Measurements from ENCODE around the gene PPY. TPM values are rescaled to one million over a fixed set of nuclear protein-coding genes. Genes with fewer than 3 reads are reported as not detected.
"Not testable (repeated sequence)": the region's sequence is repeated elsewhere in the genome, so short reads cannot be mapped to it uniquely, and the experiment has no call there.

The PPY gene
- total RNA-seq, 3 donors from 2014 or later, result not detected

GRCh38 chr17:43932357-43932756 lies 9.9 kb downstream of the PPY start:
- no peak overlapping the region for H3K27ac ChIP-seq
- intact Hi-C loops (cut with DNase I; ENCODE audit: low total_unique reads), result no loop called here

DNA sequence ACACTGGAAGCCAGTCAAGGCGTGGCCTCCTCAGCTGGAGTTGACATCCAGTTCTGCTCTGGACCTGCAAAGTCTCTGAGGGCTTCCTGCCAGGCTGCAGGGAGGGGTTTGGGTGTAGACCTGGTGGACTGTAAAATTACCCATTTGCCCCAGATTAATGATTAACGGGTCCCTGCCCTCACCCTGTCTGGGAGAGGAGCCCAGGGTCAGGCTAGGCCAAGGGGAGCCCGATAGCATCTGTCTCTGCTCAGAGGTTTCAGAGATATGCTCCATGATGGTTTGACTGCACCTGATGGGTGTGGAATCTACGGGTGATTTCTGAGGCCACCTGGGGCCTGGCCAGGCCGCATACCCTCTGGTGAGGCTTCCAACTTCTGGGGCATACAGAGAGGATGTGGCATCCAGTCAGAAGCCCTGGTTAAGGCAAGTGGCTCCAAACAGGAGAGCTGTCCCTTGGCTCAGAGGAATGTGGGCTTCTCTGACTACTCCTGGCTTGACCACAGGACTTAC lies 11.2 kb downstream of the PPY start:
- no peaks in the 10 kb centered on the region for H3K4me1 ChIP-seq
- H3K9me3 ChIP-seq, result no peaks in the 10 kb centered on the region
- H3K27ac ChIP-seq, result no peak overlapping the region
- no peak for DNase-seq (ENCODE audit: low spot score in 2 of 2)
- no peaks in the 10 kb centered on the region for H3K36me3 ChIP-seq
- H3K27me3 ChIP-seq, result no peaks in the 10 kb centered on the region
- TF ChIP-seq POLR2AphosphoS5 (IDR thresholded peaks at IDR 0.05) (no peak), POLR2A (IDR thresholded peaks at IDR 0.05) (no peak)
- TF ChIP-seq, protein P1, sequence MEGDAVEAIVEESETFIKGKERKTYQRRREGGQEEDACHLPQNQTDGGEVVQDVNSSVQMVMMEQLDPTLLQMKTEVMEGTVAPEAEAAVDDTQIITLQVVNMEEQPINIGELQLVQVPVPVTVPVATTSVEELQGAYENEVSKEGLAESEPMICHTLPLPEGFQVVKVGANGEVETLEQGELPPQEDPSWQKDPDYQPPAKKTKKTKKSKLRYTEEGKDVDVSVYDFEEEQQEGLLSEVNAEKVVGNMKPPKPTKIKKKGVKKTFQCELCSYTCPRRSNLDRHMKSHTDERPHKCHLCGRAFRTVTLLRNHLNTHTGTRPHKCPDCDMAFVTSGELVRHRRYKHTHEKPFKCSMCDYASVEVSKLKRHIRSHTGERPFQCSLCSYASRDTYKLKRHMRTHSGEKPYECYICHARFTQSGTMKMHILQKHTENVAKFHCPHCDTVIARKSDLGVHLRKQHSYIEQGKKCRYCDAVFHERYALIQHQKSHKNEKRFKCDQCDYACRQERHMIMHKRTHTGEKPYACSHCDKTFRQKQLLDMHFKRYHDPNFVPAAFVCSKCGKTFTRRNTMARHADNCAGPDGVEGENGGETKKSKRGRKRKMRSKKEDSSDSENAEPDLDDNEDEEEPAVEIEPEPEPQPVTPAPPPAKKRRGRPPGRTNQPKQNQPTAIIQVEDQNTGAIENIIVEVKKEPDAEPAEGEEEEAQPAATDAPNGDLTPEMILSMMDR (IDR thresholded peaks at IDR 0.05), result no peak
- intact Hi-C loops (cut with DNase I; ENCODE audit: low total_unique reads), result no loop called here
- no peak overlapping the region for H3K4me3 ChIP-seq

More at GRCh38 chr17:43932357-43932756, 9.9 kb downstream of the PPY start:
- Histone ChIP-seq H3K9me3 (no peaks in the 10 kb centered on the region), H3K4me3 (no peak overlapping the region), H3K27me3 (peaks cover 0 to 2% of the 10 kb centered on the region in 2 donors), H3K36me3 (no peaks in the 10 kb centered on the region), H3K4me1 (no peaks in the 10 kb centered on the region)
- TF ChIP-seq POLR2A (IDR thresholded peaks at IDR 0.05), result no peak
- TF ChIP-seq, protein P1 (IDR thresholded peaks at IDR 0.05), result no peak
- no peak for TF ChIP-seq POLR2AphosphoS5 (IDR thresholded peaks at IDR 0.05)
- DNase-seq (ENCODE audit: low spot score in 2 of 2), result no peak

- H3K27ac ChIP-seq, result no peak overlapping the region
- H3K9me3 ChIP-seq, result no peaks in the 10 kb centered on the region
- H3K4me1 ChIP-seq, result no peaks in the 10 kb centered on the region
- no peaks in the 10 kb centered on the region for H3K27me3 ChIP-seq
- intact Hi-C loops (cut with DNase I; ENCODE audit: low total_unique reads), result no loop called here
- H3K4me3 ChIP-seq, result no peak overlapping the region
- no peaks in the 10 kb centered on the region for H3K36me3 ChIP-seq
- TF ChIP-seq POLR2A (IDR thresholded peaks at IDR 0.05) (no peak), POLR2AphosphoS5 (IDR thresholded peaks at IDR 0.05) (no peak)
- TF ChIP-seq, protein P1 (IDR thresholded peaks at IDR 0.05), result no peak
- no peak for DNase-seq (ENCODE audit: low spot score in 2 of 2)
These were observed 13.7 kb downstream of the PPY start for GRCh38 chr17:43928609-43929008.

DNA sequence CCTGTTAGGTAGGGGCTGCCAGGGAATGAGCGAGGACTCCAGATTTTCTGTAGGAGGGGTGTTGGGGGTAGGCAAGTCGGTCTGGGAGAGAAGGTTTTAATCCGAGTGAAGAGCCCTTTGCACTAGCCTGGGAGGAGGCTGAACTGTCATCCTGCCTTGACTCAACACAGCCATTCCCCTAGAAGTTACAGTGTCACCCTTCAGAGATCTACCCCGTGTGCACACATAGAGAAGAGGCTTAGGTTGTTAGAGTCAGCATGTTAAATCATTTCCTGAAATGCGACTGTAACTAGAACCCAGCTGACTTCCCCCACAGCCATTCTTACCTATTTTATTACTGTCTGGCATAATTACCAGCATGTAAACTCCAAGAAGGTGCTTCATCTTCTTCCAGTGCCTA lies 14.3 kb downstream of the PPY start:
- H3K9me3 ChIP-seq, H3K27me3 ChIP-seq: not testable (repeated sequence)
- H3K4me3 ChIP-seq, result peak overlapping the region; percentile 27 to 62 (median 52)

GRCh38 chr17:43927060-43927864 lies 15.0 kb downstream of the PPY start:
- TF ChIP-seq, protein P1 (IDR thresholded peaks at IDR 0.05), result no peak
- TF ChIP-seq POLR2A (IDR thresholded peaks at IDR 0.05) (no peak), POLR2AphosphoS5 (IDR thresholded peaks at IDR 0.05) (no peak)
- H3K27me3 ChIP-seq, result no peaks in the 10 kb centered on the region
- DNase-seq (ENCODE audit: low spot score in 2 of 2), result no peak
- no peak overlapping the region for H3K27ac ChIP-seq
- H3K4me1 ChIP-seq, result no peaks in the 10 kb centered on the region
- no peaks in the 10 kb centered on the region for H3K9me3 ChIP-seq
- peak overlapping the region; percentile 27 to 62 (median 52) for H3K4me3 ChIP-seq
- intact Hi-C loops (cut with DNase I; ENCODE audit: low total_unique reads), result no loop called here
- no peaks in the 10 kb centered on the region for H3K36me3 ChIP-seq

More for the DNA sequence above, 14.3 kb downstream of the PPY start:
- intact Hi-C loops (cut with DNase I; ENCODE audit: low total_unique reads); DNase-seq (ENCODE audit: low spot score in 2 of 2); H3K27ac ChIP-seq; H3K36me3 ChIP-seq; H3K4me1 ChIP-seq: not testable (repeated sequence)
